GM23338 (cell line): ENCODE measurements around the gene LDHA. TPM values are rescaled to one million over a fixed set of nuclear protein-coding genes. Genes with fewer than 3 reads are reported as not detected.

Source experiments
- ATAC-seq: fragments of 200-7000 bp; cut with Tn5 transposase; 3 replicates; pipeline ENCODE4 v1.9.1; 2020
- DNase-seq: peaks from one replicate; pipeline ENCODE4 v3.0.0-alpha.2; 2015; ENCODE audit warnings: low spot score
- H2AFZ ChIP-seq: fragments of 200-600 bp; sonication (generic); 2 replicates; pipeline ENCODE4 v1.8.0; 2016; ENCODE audit warnings: antibody characterized with exemption, mild to moderate bottlenecking, moderate library complexity
- H3F3A ChIP-seq: fragments of 200-600 bp; sonication (generic); replicated peaks from 2 replicates; pipeline ENCODE4 v1.8.0; 2017; ENCODE audit warnings: antibody characterized with exemption, mixed run types, low read depth
- H3K27ac ChIP-seq: fragments of 200-600 bp; sonication (generic); 2 replicates; pipeline ENCODE4 v1.6.1; 2016; ENCODE audit warnings: low read depth
- H3K27me3 ChIP-seq: fragments of 200-600 bp; sonication (generic); 2 replicates; pipeline ENCODE4 v1.8.0; 2016; ENCODE audit warnings: mild to moderate bottlenecking, mixed run types, moderate library complexity; ENCODE audit not compliant: insufficient read depth
- H3K36me3 ChIP-seq: fragments of 200-600 bp; sonication (generic); 2 replicates; pipeline ENCODE4 v1.8.0; 2016; ENCODE audit warnings: mild to moderate bottlenecking; ENCODE audit not compliant: insufficient read depth
- H3K4me1 ChIP-seq: fragments of 200-600 bp; sonication (generic); 2 replicates; pipeline ENCODE4 v1.8.0; 2016; ENCODE audit warnings: mild to moderate bottlenecking, moderate library complexity; ENCODE audit not compliant: insufficient read depth
- H3K4me2 ChIP-seq: fragments of 200-600 bp; sonication (generic); 2 replicates; pipeline ENCODE4 v1.7.1; 2017; ENCODE audit warnings: mixed run types
- H3K4me3 ChIP-seq: fragments of 200-600 bp; sonication (generic); 2 replicates; pipeline ENCODE4 v1.6.1; 2016; ENCODE audit warnings: mixed run types
- H3K79me2 ChIP-seq: fragments of 200-600 bp; sonication (generic); replicated peaks from 2 replicates; pipeline ENCODE4 v1.8.0; 2017; ENCODE audit warnings: mild to moderate bottlenecking; ENCODE audit not compliant: insufficient read depth
- H3K9me2 ChIP-seq: fragments of 200-600 bp; sonication (generic); 2 replicates; pipeline ENCODE4 v1.8.0; 2017; ENCODE audit not compliant: insufficient read depth
- H4K20me1 ChIP-seq: fragments of 200-600 bp; sonication (generic); replicated peaks from 2 replicates; pipeline ENCODE4 v1.8.0; 2017; ENCODE audit warnings: mild to moderate bottlenecking; ENCODE audit not compliant: insufficient read depth
- H3K27ac Mint-ChIP-seq: 2 replicates; pipeline ENCODE4 v1.8.0; 2020; ENCODE audit warnings: inconsistent platforms, mild to moderate bottlenecking, moderate library complexity, mixed read lengths
- H3K27me3 Mint-ChIP-seq: 3 replicates; pipeline ENCODE4 v1.8.0; 2022; ENCODE audit warnings: low read depth, mild to moderate bottlenecking, moderate library complexity, mixed read lengths, inconsistent platforms; ENCODE audit not compliant: insufficient read depth, poor library complexity
- H3K36me3 Mint-ChIP-seq: 3 replicates; pipeline ENCODE4 v1.8.0; 2021; ENCODE audit warnings: low read depth, mild to moderate bottlenecking, inconsistent platforms, moderate library complexity, mixed read lengths
- H3K4me1 Mint-ChIP-seq: 3 replicates; pipeline ENCODE4 v1.8.0; 2020; ENCODE audit warnings: mild to moderate bottlenecking, inconsistent platforms, mixed read lengths
- H3K4me3 Mint-ChIP-seq: 3 replicates; pipeline ENCODE4 v1.8.0; 2021; ENCODE audit warnings: moderate library complexity, mild to moderate bottlenecking, inconsistent platforms, mixed read lengths
- H3K9me3 Mint-ChIP-seq: 3 replicates; pipeline ENCODE4 v1.8.0; 2020; ENCODE audit warnings: moderate library complexity, mild to moderate bottlenecking, inconsistent platforms, mixed read lengths
- CREB1 ChIP-seq: fragments of 250-450 bp; sonication (Bioruptor Pico); IDR thresholded peaks from 2 replicates; pipeline ENCODE4 v1.5.0; 2020; ENCODE audit warnings: low read depth, mild to moderate bottlenecking, moderate library complexity
- CTCF ChIP-seq, 2 experiments: fragments of 200-600 bp in 1 of 2; sonication (generic) in 1 of 2; conservative IDR thresholded peaks; 2 replicates each; pipeline versions ENCODE4 v1.5.1 to v1.6.1; 2016 to 2017; ENCODE audit warnings: antibody characterized with exemption in 2 of 2, low read depth in 2 of 2, mild to moderate bottlenecking in 2 of 2, moderate library complexity in 1 of 2
- ETS1 ChIP-seq: IDR thresholded peaks from 2 replicates; pipeline ENCODE4 v1.6.1; 2016; ENCODE audit warnings: antibody characterized with exemption
- EZH2 ChIP-seq: fragments of 200-600 bp; sonication (generic); IDR thresholded peaks from one replicate; pipeline ENCODE4 v1.8.0; 2017; ENCODE audit warnings: antibody characterized with exemption, mild to moderate bottlenecking, low read depth; ENCODE audit not compliant: unreplicated experiment
- EZH2phosphoT487 ChIP-seq: fragments of 200-600 bp; sonication (generic); IDR thresholded peaks from one replicate; pipeline ENCODE4 v1.8.1; 2018; ENCODE audit warnings: antibody characterized with exemption; ENCODE audit not compliant: unreplicated experiment
- JUNB ChIP-seq: IDR thresholded peaks from one replicate; pipeline ENCODE4 v1.6.1; 2016; ENCODE audit warnings: antibody characterized with exemption; ENCODE audit not compliant: unreplicated experiment
- NANOG ChIP-seq: IDR thresholded peaks from 2 replicates; pipeline ENCODE4 v1.6.1; 2016; ENCODE audit warnings: antibody characterized with exemption, borderline replicate concordance
- POLR2AphosphoS5 ChIP-seq: IDR thresholded peaks from 2 replicates; pipeline ENCODE4 v1.6.1; 2016; ENCODE audit warnings: antibody characterized with exemption, low read depth
- REST ChIP-seq: IDR thresholded peaks from one replicate; pipeline ENCODE4 v1.6.1; 2018; ENCODE audit warnings: antibody characterized with exemption; ENCODE audit not compliant: unreplicated experiment
- STAT1 ChIP-seq: IDR thresholded peaks from one replicate; pipeline ENCODE4 v1.6.1; 2016; ENCODE audit warnings: antibody characterized with exemption; ENCODE audit not compliant: unreplicated experiment
- ZNF114 ChIP-seq: fragments of 250-450 bp; sonication (Bioruptor Pico); IDR thresholded peaks from 2 replicates; pipeline ENCODE4 v1.5.0; 2020; ENCODE audit warnings: mild to moderate bottlenecking, moderate library complexity
- ZNF331 ChIP-seq: fragments of 250-450 bp; sonication (Bioruptor Pico); IDR thresholded peaks from 2 replicates; pipeline ENCODE4 v1.5.0; 2020; ENCODE audit warnings: low read depth, mild to moderate bottlenecking, moderate library complexity
- polyA plus RNA-seq: library from polyadenylated mRNA; unstranded; fragments of >200 nt; fragmentation: Nextera tagmentation; extraction: Ambion mirVana; gene quantifications from 2 replicates; pipeline ENCODE4 v1.2.1, GENCODE V29; 2016
- total RNA-seq: library from RNA; depleted of rRNA; stranded (reverse); fragments of >200 nt; shearing (Covaris generic); gene quantifications from 2 replicates; pipeline ENCODE4 v1.2.3, GENCODE V29; 2014

LDHA gene
- total and polyA plus RNA-seq, 2 experiments from 2014 or later: 432 to 467 TPM

GRCh38 chr11:18449251-18449650 is 54.9 kb downstream of the LDHA start (continued):
- TF ChIP-seq ETS1 (no peak), ZNF331 (no peak), CTCF (conservative IDR thresholded peaks at IDR 0.05; ENCODE audit: low read depth in 2 of 2) (no peak), REST (no peak), NANOG (no peak), CREB1 (no peak)

- Mint-ChIP-seq H3K9me3 (no peaks in the 10 kb centered on the region), H3K4me3 (no peak overlapping the region), H3K27me3 (peaks cover 7% of the 10 kb centered on the region), H3K27ac (no peak overlapping the region), H3K4me1 (no peaks in the 10 kb centered on the region; the same call in 2 of the 3 replicates), H3K36me3 (no peaks in the 10 kb centered on the region)
- no peak overlapping the region for H3K27ac ChIP-seq
- H2AFZ ChIP-seq: no peak overlapping the region
- no peak overlapping the region for H3K4me2 ChIP-seq
- peaks cover 6% of the 10 kb centered on the region; the same call in 1 of the 2 replicates for H3K27me3 ChIP-seq
- DNase-seq (no peak), ATAC-seq (no peak)
- H3K36me3 ChIP-seq: no peaks in the 10 kb centered on the region
- no peaks in the 10 kb centered on the region for H3K79me2 ChIP-seq
- no peaks in the 10 kb centered on the region for H3K9me2 ChIP-seq
- no peak overlapping the region for H3K4me3 ChIP-seq
- no peaks in the 10 kb centered on the region for H3F3A ChIP-seq
- H4K20me1 ChIP-seq: no peaks in the 10 kb centered on the region
- no peaks in the 10 kb centered on the region for H3K4me1 ChIP-seq
- TF ChIP-seq CREB1 (no peak), ETS1 (no peak), POLR2AphosphoS5 (no peak), REST (no peak), EZH2phosphoT487 (no peak), CTCF (conservative IDR thresholded peaks at IDR 0.05; ENCODE audit: low read depth in 2 of 2) (no peak), NANOG (no peak), STAT1 (no peak), ZNF114 (no peak), ZNF331 (no peak), EZH2 (no peak), JUNB (no peak)
Measured at GRCh38 chr11:18452927-18453326, 58.6 kb downstream of the LDHA start.
